Measurements from ENCODE around the gene TMEM119.
A peak's percentile ranks its signal among the peaks of the same experiment; 100 is the strongest.
"Not testable (repeated sequence)": the region's sequence is repeated elsewhere in the genome, so short reads cannot be mapped to it uniquely, and the experiment has no call there.

The TMEM119 gene

DNA sequence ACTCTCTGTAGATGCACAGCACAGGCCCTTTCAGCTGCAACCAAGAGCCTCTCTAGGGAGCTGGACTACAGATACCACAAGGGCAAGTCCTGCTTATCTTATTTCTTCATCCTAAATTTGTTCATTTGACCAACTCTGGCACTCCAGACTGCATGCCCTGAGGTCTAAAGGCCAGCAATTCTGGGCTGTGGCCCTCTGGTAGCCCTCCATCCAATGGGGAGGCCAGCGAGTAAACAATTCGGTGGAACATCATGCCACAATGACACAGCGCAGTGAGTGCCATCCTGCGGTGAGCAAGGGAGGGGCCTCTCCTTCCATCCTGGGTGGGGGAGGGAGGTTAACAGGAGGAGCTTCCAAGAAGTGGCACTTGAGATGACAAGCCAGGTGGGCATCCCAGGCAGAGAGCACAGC lies 36.5 kb upstream of the TMEM119 start:
- no peak for DNase-seq

DNA sequence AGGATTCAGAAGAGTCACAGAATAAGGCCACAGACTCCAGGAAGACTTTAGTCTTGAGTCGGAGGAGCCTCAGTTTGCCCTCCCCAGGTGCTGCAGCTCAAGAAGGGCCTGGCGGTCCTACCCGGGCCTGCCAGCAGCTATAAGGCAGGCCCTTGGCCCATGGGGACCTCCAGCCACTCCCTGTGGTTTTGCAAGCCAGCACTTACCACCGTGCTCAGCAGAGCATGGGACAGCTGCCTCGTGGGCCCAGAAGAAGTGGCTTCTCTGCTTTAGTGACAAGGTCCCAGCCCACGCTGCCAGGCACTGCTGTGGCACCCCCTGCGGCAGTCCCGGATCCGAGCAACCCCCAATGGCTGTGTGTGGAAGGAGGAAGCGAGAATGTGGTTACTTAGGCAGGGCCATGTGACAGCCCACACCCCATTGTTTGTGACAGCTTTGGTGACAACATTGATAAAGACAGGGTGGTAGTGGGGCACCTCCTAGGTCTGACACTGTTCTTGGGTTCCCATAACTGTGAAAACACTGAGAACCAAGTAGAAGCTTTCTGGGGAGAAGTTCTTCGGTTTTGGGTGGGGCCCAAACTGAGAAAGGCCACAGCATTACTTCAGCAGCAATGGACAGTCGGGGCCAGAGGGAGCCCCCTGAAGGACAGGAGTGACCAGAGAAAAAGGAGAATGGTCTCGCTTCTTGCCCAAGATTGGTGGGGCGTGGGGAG lies 35.8 kb upstream of the TMEM119 start, which contains the start of gene SELPLG:
TSS of gene SELPLG (minus strand) at position 361 of the 715 bp plus-strand sequence. CDS start 9,587 bp downstream, outside the sequence.
- no peak for DNase-seq

DNA sequence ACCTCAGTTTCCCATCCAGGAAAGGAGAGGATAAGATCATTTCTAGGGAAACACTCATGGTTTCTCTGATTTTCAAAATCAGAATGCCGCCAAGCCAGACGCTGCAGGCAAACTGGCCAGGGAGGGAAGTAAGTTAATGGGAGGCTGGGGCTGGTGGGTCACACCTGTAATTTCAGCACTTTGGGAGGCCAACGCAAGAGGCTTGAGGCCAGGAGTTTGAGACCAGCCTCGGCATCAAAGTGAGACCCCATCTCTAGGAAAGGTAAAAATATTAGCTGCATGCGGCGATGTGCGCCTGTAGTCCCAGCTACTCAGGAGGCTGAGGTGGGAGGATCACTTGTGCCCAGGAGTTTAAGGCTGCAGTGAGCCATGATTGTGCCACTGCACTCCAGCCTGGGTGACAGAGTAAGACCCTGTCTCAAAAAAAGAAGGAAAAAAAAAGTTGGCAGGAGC lies 35.2 kb upstream of the TMEM119 start:
- no peak for DNase-seq

DNA sequence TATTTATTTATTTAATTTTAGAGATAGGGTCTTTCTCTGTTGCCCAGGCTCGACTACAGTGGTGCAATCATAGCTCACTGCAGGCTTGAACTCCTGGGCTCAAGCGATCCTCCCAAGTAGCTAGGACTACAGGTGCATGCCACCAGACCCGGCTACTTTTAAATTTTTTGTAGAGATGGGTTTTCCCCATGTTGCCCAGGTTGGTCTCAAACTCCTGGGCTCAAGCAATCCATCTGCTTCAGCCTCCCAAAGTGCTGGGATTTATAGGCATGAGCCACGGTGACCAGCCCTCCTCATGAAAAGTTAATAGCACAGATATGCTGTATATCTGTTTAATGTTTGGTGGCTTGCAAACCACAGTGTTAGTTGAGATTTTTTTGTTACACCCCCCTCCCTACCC lies 33.4 kb upstream of the TMEM119 start:
- DNase-seq: not testable (repeated sequence)

DNA sequence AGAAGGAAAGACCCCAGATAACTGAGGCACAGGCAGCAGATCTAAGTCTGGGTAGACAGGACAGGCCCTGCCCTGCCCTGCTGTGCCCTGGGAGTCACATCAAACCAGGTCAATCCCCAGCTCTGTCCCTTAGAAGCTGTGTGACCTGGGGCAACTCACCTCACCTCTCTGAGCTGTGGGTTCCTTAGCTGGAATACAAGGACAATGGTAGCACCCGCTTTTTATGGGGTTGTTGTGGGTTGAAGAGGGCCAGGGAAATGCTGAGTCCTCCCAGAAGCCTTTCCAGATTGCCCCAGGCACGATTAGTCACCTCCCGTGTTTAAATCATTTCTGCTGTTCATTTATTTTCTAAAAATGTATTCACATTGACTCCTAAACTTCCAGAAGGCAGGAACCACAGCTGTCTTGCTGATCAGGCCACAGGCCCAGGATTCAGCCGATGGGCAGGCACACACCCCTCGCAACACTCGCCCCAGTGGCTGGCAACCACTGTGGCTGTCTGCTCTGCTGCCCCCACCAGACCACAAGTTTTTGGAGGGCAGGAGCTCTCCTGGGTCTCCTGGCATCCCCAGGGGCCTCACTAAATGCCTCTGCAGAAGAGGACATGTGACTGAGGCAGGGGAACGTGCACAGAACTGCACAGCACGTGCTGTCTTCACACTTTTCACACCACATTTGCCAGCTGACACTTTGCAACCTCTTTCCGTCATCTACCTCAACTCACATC lies 32.8 kb upstream of the TMEM119 start:
- DNase-seq: no peak

DNA sequence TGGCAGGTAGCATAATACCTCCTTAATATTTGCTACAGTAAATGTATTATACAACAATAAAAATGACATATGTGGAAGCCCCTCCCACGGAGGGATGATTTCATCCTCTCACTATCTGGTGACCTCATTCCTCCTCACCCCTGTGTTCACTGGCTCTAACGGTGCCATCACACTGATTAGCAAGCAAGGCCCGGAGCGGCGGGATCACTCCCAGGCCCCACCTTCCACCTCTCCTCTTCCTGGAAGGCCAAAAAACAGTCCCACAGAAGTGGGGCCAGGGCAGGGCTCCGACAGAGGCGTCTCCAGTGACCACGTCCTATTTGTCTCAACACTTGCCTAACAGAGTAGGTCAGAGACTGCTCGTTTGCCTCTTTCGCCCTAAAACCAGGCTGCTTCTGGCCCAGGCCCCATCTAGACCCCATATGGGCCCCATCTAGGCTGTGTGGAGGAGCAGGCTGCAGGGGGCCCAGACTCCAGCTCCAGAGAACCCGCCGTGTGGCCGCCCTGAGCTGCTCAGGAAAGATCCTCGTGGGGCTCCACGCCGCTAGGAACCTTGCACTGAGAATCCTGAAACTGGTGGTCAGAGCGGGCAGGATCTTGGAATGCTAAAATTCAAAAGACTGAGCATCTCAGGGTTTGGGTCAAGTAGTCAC lies 32.1 kb upstream of the TMEM119 start:
- no peak for DNase-seq

DNA sequence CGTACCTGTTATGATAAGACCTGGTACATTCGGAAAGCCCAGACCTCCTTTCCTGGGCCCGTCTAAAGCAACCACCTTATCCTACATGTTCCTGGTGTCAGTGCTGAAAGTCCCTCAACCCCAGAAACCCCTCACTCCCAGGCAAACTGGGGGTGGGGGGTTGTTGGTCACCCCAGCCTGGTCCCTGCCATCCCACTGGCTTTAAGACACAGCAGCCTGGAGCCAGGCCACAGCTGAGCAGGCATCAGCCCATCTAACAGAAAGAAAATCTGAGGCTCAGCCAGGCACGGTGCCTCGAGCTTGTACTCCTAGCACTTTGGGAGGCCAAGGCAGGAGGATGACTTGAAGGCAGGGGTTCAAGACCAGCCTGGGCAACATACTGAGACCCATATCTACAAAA lies 31.3 kb upstream of the TMEM119 start:
- no peak for DNase-seq

DNA sequence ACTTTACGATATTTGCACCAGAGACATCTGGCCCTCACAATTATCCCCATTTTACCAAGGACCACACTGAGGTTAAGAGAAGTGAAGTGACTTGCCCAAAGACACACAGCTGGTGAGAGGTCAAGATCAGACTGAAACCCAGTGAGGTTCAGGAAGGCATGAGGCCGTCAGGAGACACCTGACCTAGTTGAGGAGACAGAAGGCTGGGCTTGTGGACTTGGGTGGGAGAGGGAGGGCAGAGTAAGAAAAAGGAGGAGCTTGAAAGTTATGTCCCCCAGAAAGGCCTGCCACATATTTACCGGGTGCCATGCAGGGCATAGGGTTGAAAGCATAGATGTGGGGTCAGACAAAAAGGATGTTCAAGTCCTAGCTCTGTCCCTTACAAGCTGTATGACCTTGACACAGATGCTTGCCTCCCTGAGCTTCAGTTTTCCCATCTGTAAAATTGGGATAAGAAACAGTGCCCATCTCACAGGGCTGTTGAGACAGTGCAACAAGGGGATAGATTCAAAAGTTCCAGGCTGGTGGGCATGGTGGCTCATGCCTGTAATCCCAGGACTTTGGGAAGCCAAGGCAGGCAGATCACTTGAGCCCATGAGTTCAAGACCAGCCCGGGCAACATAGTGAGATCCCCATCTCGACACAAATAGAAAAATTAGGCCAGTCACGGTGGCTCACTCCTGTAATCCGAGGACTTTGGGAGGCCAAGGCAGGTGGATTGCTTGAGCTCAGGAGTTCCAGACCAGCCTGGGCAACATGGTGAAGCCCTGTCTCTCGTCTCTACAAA lies 29.4 kb upstream of the TMEM119 start:
- no peak for DNase-seq

DNA sequence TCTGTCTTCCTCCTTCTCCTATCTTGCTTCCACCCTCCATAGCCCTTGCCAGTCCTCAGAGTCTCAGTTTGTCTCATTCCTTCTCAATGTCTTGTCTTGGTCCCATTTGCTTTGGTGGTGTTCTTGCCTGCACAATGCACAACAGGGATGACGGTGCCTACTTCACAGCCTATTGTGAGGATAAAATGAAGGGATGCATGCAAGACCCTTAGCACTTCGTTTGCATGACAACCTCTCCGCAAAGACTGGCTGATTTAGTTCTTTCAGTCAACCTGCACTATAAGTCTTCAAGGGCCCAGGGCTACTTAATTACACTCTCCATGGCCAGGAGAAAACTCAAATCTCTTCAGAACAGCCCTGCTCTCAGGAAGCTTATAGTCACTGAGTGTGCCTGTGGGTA lies 27.3 kb upstream of the TMEM119 start:
- DNase-seq: no peak

DNA sequence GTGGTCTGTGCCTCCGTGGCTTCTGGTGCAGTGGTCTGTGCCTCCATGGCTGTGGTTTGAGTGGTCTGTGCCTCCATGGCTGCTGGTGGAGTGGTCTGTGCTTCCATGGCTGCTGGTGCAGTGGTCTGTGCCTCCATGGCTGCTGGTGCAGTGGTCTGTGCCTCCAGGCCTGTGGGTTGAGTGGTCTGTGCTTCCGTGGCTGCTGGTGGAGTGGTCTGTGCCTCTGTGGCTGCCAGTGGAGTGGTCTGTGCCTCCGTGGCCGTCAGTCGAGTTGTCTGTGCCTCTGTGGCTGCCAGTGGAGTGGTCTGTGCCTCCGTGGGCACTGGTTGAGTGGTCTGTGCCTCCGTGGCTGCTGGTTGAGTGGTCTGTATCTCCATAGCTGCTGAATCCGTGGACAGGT lies 25.7 kb upstream of the TMEM119 start:
- no peak for DNase-seq

DNA sequence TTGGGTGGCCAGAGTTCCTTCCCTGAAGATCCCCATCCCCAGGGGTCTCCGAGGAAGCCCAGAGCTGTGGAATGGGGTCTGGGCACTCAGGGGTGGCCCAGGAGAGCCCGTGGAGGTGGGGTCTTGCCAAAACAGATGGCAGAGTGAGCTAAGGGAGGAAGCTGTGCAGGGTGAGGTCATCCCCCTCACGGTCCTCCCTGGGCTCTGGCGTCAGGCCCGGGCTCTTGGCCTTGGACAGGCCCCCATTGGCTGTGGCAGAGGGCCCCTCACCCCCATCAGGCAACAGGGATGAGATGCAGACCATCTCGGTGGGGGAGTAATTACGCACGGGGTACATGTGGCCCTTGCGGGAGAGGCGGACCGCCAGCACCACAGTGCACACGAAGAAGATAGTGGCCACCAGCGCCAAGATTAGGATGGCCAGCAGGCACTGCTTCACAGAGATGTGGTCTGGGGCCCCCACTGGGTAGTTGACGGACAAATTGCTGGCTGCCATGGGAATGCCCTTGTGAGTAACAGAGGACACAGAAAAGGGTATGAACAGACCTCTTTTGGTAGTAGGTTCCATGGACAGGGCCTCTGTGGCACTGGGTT lies 25.1 kb upstream of the TMEM119 start:
- no peak for DNase-seq

DNA sequence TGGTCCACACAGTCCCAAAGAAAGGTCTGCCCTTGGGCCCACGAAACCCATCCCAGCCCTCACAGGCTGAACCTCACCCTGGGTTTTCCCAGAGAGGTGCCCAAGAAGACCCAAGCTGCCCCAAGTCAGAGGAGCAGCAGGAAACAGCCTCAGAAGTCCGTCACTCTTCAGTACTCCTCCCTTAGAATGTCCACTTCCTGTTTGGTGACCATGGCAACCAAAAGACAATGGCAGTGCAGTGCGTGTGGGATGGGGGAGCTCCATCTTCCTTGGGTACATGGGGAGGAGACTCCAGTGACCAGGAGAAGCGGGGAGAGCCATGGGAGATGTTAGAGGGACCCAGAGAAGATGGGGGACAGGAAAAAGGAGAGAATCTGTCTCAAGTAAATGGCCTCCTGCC lies 24.5 kb upstream of the TMEM119 start:
- no peak for DNase-seq

DNA sequence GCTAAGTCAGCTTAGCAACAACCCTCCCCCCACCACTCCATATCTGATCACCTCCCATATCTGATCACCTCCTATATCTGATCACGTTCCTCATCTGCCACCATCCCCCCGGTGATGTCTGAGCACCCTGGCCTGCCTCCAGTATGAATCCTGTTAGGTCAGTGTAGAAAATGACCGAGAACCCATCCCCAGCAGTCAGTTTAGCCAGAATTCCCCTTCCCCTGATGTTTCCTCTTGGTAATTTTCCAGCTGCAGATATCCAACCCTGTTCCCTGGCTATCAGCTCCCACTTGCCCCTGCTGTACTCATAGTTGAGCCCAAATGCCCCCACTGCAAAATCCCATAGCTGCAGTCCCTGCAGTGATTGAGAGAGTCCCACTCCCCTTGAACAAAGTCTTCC lies 23.3 kb upstream of the TMEM119 start:
- DNase-seq: no peak

DNA sequence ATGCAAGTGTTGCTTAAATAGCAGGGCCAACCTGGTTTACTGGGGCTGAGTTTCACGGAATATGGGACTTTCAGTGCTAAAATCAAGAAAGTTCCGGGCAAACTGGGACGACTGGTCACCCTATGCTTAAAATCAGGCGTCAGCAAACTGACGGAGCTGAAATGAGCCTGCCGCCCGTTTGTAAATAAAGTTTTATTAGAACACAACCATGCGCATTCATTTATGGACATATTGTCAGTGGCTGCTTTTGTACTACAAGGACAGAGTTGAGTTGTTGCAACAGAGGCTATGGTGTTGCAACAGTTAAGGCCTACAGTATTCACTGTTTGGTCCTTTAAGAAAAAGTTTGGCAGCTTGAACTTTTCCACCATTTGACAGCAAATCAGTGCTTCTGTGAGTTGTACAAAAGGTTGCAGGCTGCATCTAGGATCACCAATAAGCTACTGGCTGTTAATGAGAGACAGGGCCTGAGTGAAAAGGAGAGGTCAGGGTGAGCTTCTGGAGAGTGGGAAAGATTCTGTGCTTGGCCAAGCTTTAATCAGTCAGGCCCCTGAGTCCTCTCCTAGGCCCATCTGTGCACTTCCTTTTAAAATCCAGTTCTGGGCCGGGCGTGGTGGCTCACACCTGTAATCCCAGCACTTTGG lies 22.5 kb upstream of the TMEM119 start:
- DNase-seq: no peak

DNA sequence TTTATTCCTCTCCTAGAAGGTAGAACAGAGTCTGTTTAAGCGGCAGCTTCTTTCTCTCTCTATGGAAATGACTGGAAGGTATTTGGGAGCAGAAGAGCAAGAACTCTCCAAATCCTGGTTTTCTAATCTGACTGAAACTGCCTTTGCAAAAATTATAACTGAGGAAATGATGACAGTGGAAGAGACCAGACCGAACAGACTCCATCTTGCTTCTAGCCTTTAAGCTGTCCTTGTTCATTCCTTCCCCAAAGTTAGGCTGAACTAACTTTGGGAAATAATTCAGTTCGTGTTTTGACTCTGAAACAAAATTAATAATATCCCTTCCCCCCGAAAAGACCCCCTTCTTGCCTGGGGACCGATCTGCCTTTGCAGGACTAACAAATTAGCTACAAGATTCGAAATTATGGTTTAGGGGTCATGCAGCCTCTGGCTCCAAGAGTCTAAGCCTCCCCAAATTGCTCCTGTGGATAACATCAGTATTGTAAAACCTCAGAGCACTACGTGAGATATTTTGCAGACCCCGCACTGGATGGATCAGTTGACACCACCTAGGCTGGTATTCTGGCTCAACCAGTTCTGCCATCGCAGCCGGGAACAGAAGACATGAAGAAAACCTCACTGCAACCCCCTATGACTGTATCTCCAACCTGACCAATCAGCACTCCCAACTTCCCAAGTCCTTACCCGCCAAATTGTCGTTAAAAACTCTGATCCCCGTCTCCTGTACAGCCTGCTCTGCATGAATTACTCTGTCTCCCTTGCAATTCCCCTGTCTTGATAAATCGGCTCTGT lies 21.7 kb upstream of the TMEM119 start:
- no peak for DNase-seq

DNA sequence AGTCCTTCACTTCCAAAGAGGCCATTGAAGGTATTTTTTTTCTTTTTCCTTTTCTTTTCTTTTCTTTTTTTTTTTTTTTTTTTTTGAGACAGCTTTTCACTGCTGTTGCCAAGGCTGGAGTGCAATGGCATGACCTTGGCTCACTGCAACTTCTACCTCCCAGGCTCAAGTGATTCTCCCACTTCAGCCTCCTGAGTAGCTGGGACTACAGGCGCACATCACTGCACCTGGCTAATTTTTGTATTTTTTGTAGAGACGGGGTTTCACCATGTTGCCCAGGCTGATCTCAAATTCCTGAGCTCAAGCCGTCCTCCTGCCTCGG lies 21.0 kb upstream of the TMEM119 start:
- DNase-seq: not testable (repeated sequence)

DNA sequence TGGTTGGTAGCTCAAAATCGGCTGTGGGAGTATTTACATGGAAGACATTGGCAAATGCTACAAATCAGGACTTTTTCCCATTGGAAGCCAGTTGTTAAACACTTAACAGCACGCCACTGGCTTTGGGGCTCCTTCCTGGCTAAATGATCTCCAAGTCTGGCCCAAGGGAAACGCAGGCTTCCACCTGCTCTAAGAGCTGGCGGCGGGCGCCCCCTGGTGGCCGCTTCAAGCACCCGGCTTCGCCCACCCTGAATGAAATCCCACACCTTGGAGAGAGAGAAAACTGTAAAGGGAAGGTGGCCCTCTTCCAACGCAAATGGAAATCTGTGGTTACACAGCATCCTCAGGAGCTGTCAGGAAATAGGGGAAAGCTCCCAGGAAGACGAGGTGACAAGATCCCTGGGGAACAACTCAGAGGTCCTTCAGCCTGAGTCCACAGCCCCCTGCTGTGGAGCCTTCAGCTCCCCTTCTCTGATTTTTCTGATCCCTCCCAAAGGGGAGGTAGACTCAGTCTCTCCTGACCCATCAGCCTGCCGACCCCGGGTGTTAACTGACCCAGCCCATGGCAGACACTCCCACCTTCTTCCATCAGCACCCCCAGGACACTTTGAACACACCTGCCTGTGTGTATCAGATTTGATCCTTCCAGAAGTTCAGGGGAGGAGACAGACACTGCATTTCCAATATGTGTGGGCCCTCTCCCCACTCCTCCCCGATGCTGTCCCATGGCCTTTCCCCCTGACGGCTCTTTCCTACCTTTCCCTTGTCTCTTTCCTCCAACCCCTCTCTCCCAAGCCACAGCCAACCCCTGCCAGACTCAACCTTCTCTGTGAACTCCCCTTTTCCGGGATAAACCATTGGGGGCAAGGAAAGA lies 20.4 kb upstream of the TMEM119 start:
- peak; percentile 21 for DNase-seq

DNA sequence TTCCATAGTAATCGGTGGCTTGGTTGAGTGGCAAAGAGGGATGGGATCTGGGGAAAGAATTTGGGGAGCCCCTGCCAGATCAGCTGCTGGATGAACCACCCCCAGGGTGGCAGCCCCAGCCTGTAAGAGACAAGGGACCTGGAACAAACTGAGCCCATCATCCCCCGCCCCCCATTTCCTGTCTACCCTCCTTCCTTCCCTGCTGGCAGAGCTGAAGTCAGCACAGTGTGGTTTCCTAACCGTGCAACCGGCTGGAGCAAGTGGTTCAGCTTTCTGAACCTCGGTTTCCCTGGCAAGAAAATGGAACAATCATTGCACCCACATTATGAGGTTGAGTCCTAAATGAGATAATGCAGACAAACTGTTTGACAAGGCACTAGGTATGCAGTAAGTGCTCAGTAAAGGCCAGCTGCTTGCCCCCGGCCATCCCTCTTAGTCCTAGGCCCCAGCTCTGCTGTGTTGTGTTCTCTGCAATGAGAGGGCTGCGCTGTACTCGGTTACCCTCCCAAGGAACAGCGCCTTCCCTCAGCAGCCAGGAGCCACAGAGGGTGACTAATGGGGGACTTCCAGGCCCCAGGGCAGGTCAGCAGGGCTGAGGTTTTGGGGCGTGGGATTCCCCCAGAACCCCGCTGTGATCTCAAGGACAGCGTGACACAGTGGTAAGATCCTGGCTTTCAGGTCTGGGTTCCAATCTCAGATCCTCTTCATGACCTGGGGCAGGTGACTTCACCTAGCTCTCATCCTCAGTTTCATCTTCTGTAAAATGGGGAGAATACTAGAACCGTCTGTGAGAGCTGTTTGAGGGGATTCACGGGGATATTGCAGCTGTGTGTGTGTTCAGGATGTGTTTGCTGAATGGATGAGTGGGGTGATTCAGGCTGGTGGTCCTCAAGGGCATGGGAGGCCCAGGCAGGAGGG lies 19.3 kb upstream of the TMEM119 start:
- no peak for DNase-seq

DNA sequence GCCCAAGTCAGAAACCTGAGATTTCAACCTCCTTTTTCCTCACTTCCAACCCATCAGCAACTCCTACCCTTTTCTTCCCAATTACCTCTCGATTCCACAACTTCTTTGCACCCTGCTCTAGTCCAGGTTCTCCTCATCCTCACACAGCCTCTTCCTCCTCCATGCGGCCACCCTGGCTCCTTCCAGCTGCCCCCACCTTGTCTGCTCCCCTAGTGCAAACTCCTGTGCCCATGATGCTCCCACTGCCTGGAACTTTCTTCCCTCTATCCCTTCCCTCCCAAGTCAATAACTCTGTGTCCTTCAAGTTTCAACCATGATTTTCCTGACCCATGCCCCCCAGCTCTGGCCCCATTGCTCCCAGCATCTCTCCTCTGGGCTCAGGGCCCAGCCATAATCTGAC lies 18.5 kb upstream of the TMEM119 start:
- no peak for DNase-seq
